ENCODE results near the gene C3orf33.

GRCh38 chr3:155854141-155854940 is 48.3 kb upstream of the C3orf33 start, which contains the start of gene SLC33A1:
- TF ChIP-seq TAF1 (IDR thresholded peaks at IDR 0.05; ENCODE audit: low read depth, low read length) (peak; percentile 85), EGR1 (IDR thresholded peaks at IDR 0.05; ENCODE audit: borderline replicate concordance, low read depth, low read length) (no peak), KDM4A (IDR thresholded peaks at IDR 0.05; ENCODE audit: low read depth, low read length, severe bottlenecking) (peak; percentile 25), POLR2AphosphoS5 (IDR thresholded peaks at IDR 0.05; ENCODE audit: low read depth, low read length) (peak; percentile 78), EZH2 (IDR thresholded peaks at IDR 0.05; ENCODE audit: low read depth, low read length, severe bottlenecking) (no peak), KDM5A (IDR thresholded peaks at IDR 0.05; ENCODE audit: low read length) (peak; percentile 62; the same call in 1 of the 2 replicates), SIN3A (conservative IDR thresholded peaks at IDR 0.05 in 1 of 2, IDR thresholded peaks at IDR 0.05 in 1 of 2; ENCODE audit: low read depth in 1 of 2, low read length in 2 of 2) (peak in 1 of 2 experiments; percentile 97; a peak in 2 of 4 replicates), TCF12 (IDR thresholded peaks at IDR 0.05; ENCODE audit: low read depth, low read length) (no peak)
- TF ChIP-seq, protein P1, sequence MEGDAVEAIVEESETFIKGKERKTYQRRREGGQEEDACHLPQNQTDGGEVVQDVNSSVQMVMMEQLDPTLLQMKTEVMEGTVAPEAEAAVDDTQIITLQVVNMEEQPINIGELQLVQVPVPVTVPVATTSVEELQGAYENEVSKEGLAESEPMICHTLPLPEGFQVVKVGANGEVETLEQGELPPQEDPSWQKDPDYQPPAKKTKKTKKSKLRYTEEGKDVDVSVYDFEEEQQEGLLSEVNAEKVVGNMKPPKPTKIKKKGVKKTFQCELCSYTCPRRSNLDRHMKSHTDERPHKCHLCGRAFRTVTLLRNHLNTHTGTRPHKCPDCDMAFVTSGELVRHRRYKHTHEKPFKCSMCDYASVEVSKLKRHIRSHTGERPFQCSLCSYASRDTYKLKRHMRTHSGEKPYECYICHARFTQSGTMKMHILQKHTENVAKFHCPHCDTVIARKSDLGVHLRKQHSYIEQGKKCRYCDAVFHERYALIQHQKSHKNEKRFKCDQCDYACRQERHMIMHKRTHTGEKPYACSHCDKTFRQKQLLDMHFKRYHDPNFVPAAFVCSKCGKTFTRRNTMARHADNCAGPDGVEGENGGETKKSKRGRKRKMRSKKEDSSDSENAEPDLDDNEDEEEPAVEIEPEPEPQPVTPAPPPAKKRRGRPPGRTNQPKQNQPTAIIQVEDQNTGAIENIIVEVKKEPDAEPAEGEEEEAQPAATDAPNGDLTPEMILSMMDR (IDR thresholded peaks at IDR 0.05; ENCODE audit: control extremely low read depth in 1 of 3, insufficient read depth in 1 of 3, low read depth in 1 of 3, low read length in 3 of 3) = no peak
- TF ChIP-seq, protein P2, sequence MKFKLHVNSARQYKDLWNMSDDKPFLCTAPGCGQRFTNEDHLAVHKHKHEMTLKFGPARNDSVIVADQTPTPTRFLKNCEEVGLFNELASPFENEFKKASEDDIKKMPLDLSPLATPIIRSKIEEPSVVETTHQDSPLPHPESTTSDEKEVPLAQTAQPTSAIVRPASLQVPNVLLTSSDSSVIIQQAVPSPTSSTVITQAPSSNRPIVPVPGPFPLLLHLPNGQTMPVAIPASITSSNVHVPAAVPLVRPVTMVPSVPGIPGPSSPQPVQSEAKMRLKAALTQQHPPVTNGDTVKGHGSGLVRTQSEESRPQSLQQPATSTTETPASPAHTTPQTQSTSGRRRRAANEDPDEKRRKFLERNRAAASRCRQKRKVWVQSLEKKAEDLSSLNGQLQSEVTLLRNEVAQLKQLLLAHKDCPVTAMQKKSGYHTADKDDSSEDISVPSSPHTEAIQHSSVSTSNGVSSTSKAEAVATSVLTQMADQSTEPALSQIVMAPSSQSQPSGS (IDR thresholded peaks at IDR 0.05; ENCODE audit: low read length) = peak; percentile 74; the same call in 1 of the 2 replicates

Data from H1 (cell line).